ENCODE data around the gene FAU. TPM values are rescaled to one million over a fixed set of nuclear protein-coding genes. Genes with fewer than 3 reads are reported as not detected.

Gene FAU
- total and polyA plus RNA-seq, 10 of the 15 experiments (the other 5 are each of a cell fraction or from before 2014, with no cell fraction given), result 332 to 1,347 (median 990) TPM

GRCh38 chr11:65157336-65157735 lies 35.4 kb upstream of the FAU start:
- WGBS (ENCODE audit: insufficient coverage, insufficient replicate concordance, low lambda C conversion rate, missing lambda C conversion rate), result 67% methylated on average over 3 of the region's 3 CpGs
- FAIRE-seq, result no peak
- Histone ChIP-seq H2AFZ (ENCODE audit: control insufficient read depth, low read depth, low read length) (no peak overlapping the region), H3K36me3 (ENCODE audit: control insufficient read depth in 2 of 2, insufficient read depth in 2 of 2, low read length in 1 of 2) (no peaks in the 10 kb centered on the region), H3K9ac (ENCODE audit: control insufficient read depth, insufficient read depth, low read length) (no peak overlapping the region), H3K27ac (ENCODE audit: control insufficient read depth, insufficient read depth) (no peak overlapping the region), H3K4me2 (ENCODE audit: control insufficient read depth, insufficient read depth) (no peak overlapping the region), H4K20me1 (ENCODE audit: control insufficient read depth, insufficient read depth) (no peaks in the 10 kb centered on the region), H3K4me3 (no peak overlapping the region), H3K9me3 (replicated peaks; ENCODE audit: control insufficient read depth, insufficient read depth, low read length) (no peaks in the 10 kb centered on the region), H3K27me3 (replicated peaks in 1 of 2; ENCODE audit: control insufficient read depth in 2 of 2, insufficient read depth in 2 of 2, low read length in 1 of 2) (no peaks in the 10 kb centered on the region), H3K79me2 (ENCODE audit: control insufficient read depth, insufficient read depth, low read length) (no peaks in the 10 kb centered on the region), H3K4me1 (ENCODE audit: control insufficient read depth, insufficient read depth, low read length) (peaks cover 17% of the 10 kb centered on the region)
- DNase-seq (ENCODE audit: low read depth, low spot score), result no peak
- in situ Hi-C loops (cut with MboI) (no loop called here), intact Hi-C loops (cut with micrococcal nuclease; ENCODE audit: unreplicated experiment) (no loop called here)
- ATAC-seq, result no peak
- SMC1A ChIA-PET (ENCODE audit: uncharacterized antibody, unreplicated experiment), result interaction anchor here (1.3 kb wide), 1 partner anchor 22 kb away, joined by 7 read pairs; no protein-coding TSS in a partner anchor
- BruUV-seq (replicated peaks), result no TSS peak
- CTCF ChIA-PET, result interaction anchor here (1.1 kb wide), 1 partner anchor 9 kb away, joined by 4 read pairs; no protein-coding TSS in a partner anchor
- RAD21 ChIA-PET (ENCODE audit: unreplicated experiment), result no interaction called here
- POLR2A ChIA-PET, result interaction anchor here (0.7 to 1.4 kb wide), 2 partner anchors 17 to 22 kb away, joined by 3 to 4 read pairs; no protein-coding TSS in a partner anchor
- no peak for TF ChIP-seq SMAD1 (IDR thresholded peaks at IDR 0.05; ENCODE audit: low read depth, partially characterized antibody)
- no peak for TF ChIP-seq ZBTB40 (IDR thresholded peaks at IDR 0.05; ENCODE audit: borderline replicate concordance)
- no peak for TF ChIP-seq CREB1 (IDR thresholded peaks at IDR 0.05; ENCODE audit: low read depth)
- no peak for TF ChIP-seq CEBPB (IDR thresholded peaks at IDR 0.05; ENCODE audit: borderline replicate concordance in 1 of 2, low read depth in 2 of 2, low read length in 2 of 2)
- no peak for TF ChIP-seq TAF1 (IDR thresholded peaks at IDR 0.05; ENCODE audit: borderline replicate concordance, low read depth, low read length)
- TF ChIP-seq TARDBP (IDR thresholded peaks at IDR 0.05; ENCODE audit: borderline replicate concordance), result no peak
- TF ChIP-seq PML (IDR thresholded peaks at IDR 0.05; ENCODE audit: low read length), result no peak
- no peak for TF ChIP-seq IRF3 (IDR thresholded peaks at IDR 0.05)
- TF ChIP-seq RBBP5 (conservative IDR thresholded peaks at IDR 0.05), result no peak

Data from GM12878 (cell line).